22Rv1 (cell line): ENCODE measurements around the gene GPR137C.

Source experiments
- H3K27ac ChIP-seq: fragments of 450-650 bp; 2 replicates; pipeline ENCODE4 v1.5.1; 2017
- CTCF ChIP-seq: fragments of 450-650 bp; IDR thresholded peaks from 2 replicates; pipeline ENCODE4 v1.5.1; 2017; ENCODE audit warnings: mild to moderate bottlenecking
- ZFX ChIP-seq: fragments of 450-650 bp; IDR thresholded peaks from 2 replicates; pipeline ENCODE4 v1.6.1; 2017; ENCODE audit warnings: antibody characterized with exemption, borderline replicate concordance

Gene GPR137C

GRCh38 chr14:52649511-52649910 lies 96.9 kb downstream of the GPR137C start:
- H3K27ac ChIP-seq, result no peak overlapping the region
- no peak for TF ChIP-seq CTCF

DNA sequence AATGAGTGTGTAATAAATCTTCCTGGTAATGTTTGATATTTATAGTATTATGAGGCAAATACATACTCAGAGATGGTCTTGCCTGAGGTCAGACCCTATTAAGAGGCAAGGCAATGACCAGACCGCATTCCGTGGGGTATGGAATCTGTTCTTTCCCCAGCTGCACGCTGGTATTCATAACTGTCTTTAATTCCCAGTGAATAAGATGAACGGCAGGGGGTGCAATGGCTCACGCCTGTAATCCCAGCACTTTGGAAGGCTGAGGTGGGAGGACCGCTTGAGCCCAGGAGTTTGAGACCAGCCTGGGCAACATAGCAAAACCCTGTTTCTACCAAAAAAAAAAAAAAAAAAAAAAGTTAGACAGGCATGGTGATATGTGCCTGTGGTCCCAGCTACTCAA lies 98.1 kb downstream of the GPR137C start:
- H3K27ac ChIP-seq, result no peak overlapping the region
- TF ChIP-seq CTCF (peak; percentile 70), ZFX (no peak)

- TF ChIP-seq ZFX, result no peak
- TF ChIP-seq CTCF, result no peak
- no peak overlapping the region for H3K27ac ChIP-seq
These were observed 104.3 kb downstream of the GPR137C start for GRCh38 chr14:52656905-52657304.

- no peak overlapping the region for H3K27ac ChIP-seq
- no peak for TF ChIP-seq ZFX
These were observed 107.7 kb downstream of the GPR137C start for GRCh38 chr14:52660325-52660724.

- no peak for TF ChIP-seq CTCF
- no peak for TF ChIP-seq ZFX
- no peak overlapping the region for H3K27ac ChIP-seq
These were observed 108.2 kb downstream of the GPR137C start for GRCh38 chr14:52660832-52661231.

GRCh38 chr14:52661314-52661713 lies 108.7 kb downstream of the GPR137C start:
- TF ChIP-seq ZFX, result no peak
- TF ChIP-seq CTCF, result no peak

DNA sequence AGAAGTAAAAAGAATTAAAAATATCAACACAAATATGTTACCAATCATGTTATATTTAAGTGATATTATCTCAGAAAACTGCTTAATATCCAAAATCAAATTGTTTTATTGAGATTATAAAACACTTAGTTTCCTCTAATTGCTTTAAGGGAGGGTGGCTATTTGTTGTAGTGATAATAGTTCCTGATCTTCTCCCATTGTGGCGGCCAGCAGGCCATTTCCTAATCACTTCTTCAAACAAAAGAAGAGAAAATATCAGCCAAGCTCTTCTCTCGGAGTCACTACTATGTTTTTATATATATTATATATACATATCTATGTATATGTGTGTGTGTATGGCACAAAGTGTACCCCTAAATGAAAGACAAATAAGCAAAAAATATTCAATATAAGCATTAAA lies 111.2 kb downstream of the GPR137C start:
- TF ChIP-seq CTCF (no peak), ZFX (no peak)
- H3K27ac ChIP-seq, result 0 out of 2 replicates have a peak overlapping the region, but pooled peaks have one; percentile 9

More at GRCh38 chr14:52661314-52661713, 108.7 kb downstream of the GPR137C start:
- H3K27ac ChIP-seq, result no peak overlapping the region

DNA sequence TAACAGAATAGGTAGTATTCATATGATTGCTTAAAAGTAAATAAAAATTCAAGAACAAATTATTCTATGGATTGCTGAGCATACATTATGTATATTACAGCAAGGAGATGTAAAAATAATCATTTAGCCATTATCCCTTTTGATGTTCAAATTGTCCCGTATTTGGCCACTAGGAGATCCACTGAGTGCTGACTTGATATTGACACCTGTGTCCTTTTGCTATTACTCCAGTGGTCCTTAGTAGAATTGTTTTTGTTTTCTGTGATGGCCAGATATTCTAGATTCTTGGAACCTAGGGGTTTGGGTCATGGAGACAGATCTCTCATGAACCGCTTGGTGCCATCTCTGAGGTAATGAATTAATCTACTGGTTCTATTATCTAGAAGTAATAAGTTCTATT lies 126.0 kb downstream of the GPR137C start:
- TF ChIP-seq ZFX (no peak), CTCF (peak; percentile 57)
- no peak overlapping the region for H3K27ac ChIP-seq
